Heart left ventricle (tissue), 16 donors: ENCODE data around the gene ARHGAP8. TPM values are rescaled to one million over a fixed set of nuclear protein-coding genes. Genes with fewer than 3 reads are reported as not detected.

ENCODE experiments used
- ATAC-seq, 4 donors: fragments of 200-7000 bp; cut with Tn5 transposase; one replicate each; pipeline ENCODE4 v1.9.1; 2020 to 2022; ENCODE audit warnings: moderate library complexity in 4 of 4, mild to moderate bottlenecking in 3 of 4, moderate number of reproducible peaks in 1 of 4
- DNase-seq, 5 donors: peaks; one replicate each; pipeline ENCODE4 v3.0.0-alpha.2; 2020
- H3K27ac ChIP-seq, 12 donors: fragments of 200-600 bp; sonication (generic) in 4 of 12; one replicate each; pipeline versions ENCODE4 v1.5.0 to v1.8.0; 2016 to 2022; ENCODE audit warnings: mild to moderate bottlenecking in 2 of 12
- H3K27me3 ChIP-seq, 9 donors: fragments of 200-600 bp; sonication (generic) in 2 of 9; one replicate each; pipeline versions ENCODE4 v1.5.1 to v1.8.0; 2016 to 2022; ENCODE audit warnings: mild to moderate bottlenecking in 3 of 9
- H3K36me3 ChIP-seq, 9 donors: fragments of 200-600 bp; sonication (generic) in 2 of 9; one replicate each; pipeline versions ENCODE4 v1.5.0 to v1.8.0; 2018 to 2022; ENCODE audit warnings: mild to moderate bottlenecking in 2 of 9
- H3K4me1 ChIP-seq, 12 donors: fragments of 200-600 bp; sonication (generic) in 4 of 12; one replicate each; pipeline versions ENCODE4 v1.5.0 to v1.8.0; 2016 to 2022; ENCODE audit warnings: mild to moderate bottlenecking in 3 of 12
- H3K4me3 ChIP-seq, 12 donors: fragments of 200-600 bp; sonication (generic) in 4 of 12; one replicate each; pipeline versions ENCODE4 v1.5.0 to v1.8.0; 2017 to 2022; ENCODE audit warnings: mild to moderate bottlenecking in 9 of 12, moderate library complexity in 4 of 12
- H3K9me3 ChIP-seq, 12 donors: fragments of 200-600 bp; sonication (generic) in 4 of 12; one replicate each; pipeline versions ENCODE4 v1.5.0 to v1.8.0; 2016 to 2022; ENCODE audit warnings: mild to moderate bottlenecking in 1 of 12
- CTCF ChIP-seq, 12 donors: fragments of 200-600 bp; sonication (generic) in 4 of 12; IDR thresholded peaks; one replicate each; pipeline versions ENCODE4 v1.5.0 to v1.8.0; 2018 to 2022; ENCODE audit warnings: antibody characterized with exemption in 12 of 12, mild to moderate bottlenecking in 5 of 12
- POLR2A ChIP-seq, 2 donors: fragments of 450-650 bp; IDR thresholded peaks; one replicate each; pipeline ENCODE4 v1.6.1; 2017; ENCODE audit warnings: antibody characterized with exemption in 2 of 2, mild to moderate bottlenecking in 2 of 2, moderate library complexity in 2 of 2
- WGBS, 4 donors: extraction: QIAGEN DNeasy Blood & Tissue Kit in 2 of 4; methylation state at CpG; one replicate each; pipeline versions ENCODE4 v1.1.5 to v1.1.7; 2013 to 2018; 5-methylcytosine and 5-hydroxymethylcytosine counted together
- intact Hi-C, 10 donors: fragments of 100-400 bp; cut with DNase I; formaldehyde crosslinking; loops; one replicate each; pipeline versions ENCODE4 v1.11.1 to v1.14.2; 2022
- polyA plus RNA-seq, 2 donors: library from polyadenylated mRNA; stranded (reverse); fragments of 200-250 nt; gene quantifications; one replicate each; pipeline ENCODE4 v1.2.3, GENCODE V29; 2013
- total RNA-seq, 9 donors: library from RNA; depleted of rRNA in 2 of 9; stranded (reverse); fragments of >200 nt in 2 of 9; fragmentation: NEBNext Ultra II Directional in 3 of 9; extraction: Animal tissue kit (Norgen Biotek cat#: 25700) in 3 of 9; gene quantifications; one replicate each; pipeline versions ENCODE4 v1.1.0 to v1.2.4, GENCODE V29; 2016 to 2023
- donor health status: ischemic (EF 13 %, LVEDD 7.1; RV severe dilation, severe dysfunction).
- donor health status: healthy with polysubstance abuse.
- donor health status: DM: no; HTN: yes; CAD: no.
- donor health status: DM: no; HTN: no; CAD: no.
- donor health status: ischemic (EF 25% LVEDD 6.9; RV normal size, moderate dysfunction).
- donor health status: ischemic (EF 25% LVEDD 5.7; RV mildly dilated, moderate dysfunction).
- donor health status: healthy.
- donor health status: DM: yes; HTN: yes; CAD: no.
- donor health status: ischemic (EF 35%, LVEDD 5.7; RV mildly dilated, moderate dysfunction).
- donor health status: nonischemic (EF 11% LVEDD 7.7; RV severe dilation, severe dysfunction).
- donor health status: DM: yes; HTN: yes; CAD: no.
- donor health status: PGD.
- donor health status: ischemic (EF 29% LVEDD 5.4; RV normal size, mild dysfunction).
- donor health status: nonischemic (EF 23%, LVEDD 6.1; RV moderate dilation, normal function).

The ARHGAP8 gene
- total and polyA plus RNA-seq, 11 donors: 0.08 to 1.3 (median 0.23) TPM; not detected in 7

- DNase-seq: no peak
Measured at GRCh38 chr22:44802071-44802700, 49.8 kb downstream of the ARHGAP8 start.

GRCh38 chr22:44802956-44803355 lies 50.6 kb downstream of the ARHGAP8 start:
- H3K4me1 ChIP-seq: no peaks in the 10 kb centered on the region
- WGBS, 4 donors: 77 to 84% (median 80%) methylated on average over 6 of the region's 6 CpGs
- DNase-seq (no peak), ATAC-seq (no peak)
- TF ChIP-seq POLR2A (IDR thresholded peaks at IDR 0.05) (no peak), CTCF (IDR thresholded peaks at IDR 0.05) (no peak)
- H3K36me3 ChIP-seq: no peaks in the 10 kb centered on the region
- intact Hi-C loops: no loop called here
- no peak overlapping the region for H3K27ac ChIP-seq
- no peak overlapping the region for H3K4me3 ChIP-seq
- no peaks in the 10 kb centered on the region for H3K9me3 ChIP-seq
- H3K27me3 ChIP-seq: peaks cover 0 to 15% (median 0%) of the 10 kb centered on the region in 9 donors

More at GRCh38 chr22:44802071-44802700, 49.8 kb downstream of the ARHGAP8 start:
- H3K4me1 ChIP-seq: no peaks in the 10 kb centered on the region
- no peak overlapping the region for H3K27ac ChIP-seq
- H3K36me3 ChIP-seq: no peaks in the 10 kb centered on the region
- H3K4me3 ChIP-seq: no peak overlapping the region
- whole genome bisulfite sequencing, 4 donors: 75 to 81% (median 78%) methylated on average over 14 of the region's 14 CpGs
- intact Hi-C loops: no loop called here
- peaks cover 0 to 21% (median 0%) of the 10 kb centered on the region in 9 donors for H3K27me3 ChIP-seq
- no peak for ATAC-seq
- H3K9me3 ChIP-seq: no peaks in the 10 kb centered on the region
- TF ChIP-seq CTCF (IDR thresholded peaks at IDR 0.05) (no peak), POLR2A (IDR thresholded peaks at IDR 0.05) (no peak)

GRCh38 chr22:44804327-44804726 lies 52.0 kb downstream of the ARHGAP8 start:
- Histone ChIP-seq H3K27ac (no peak overlapping the region), H3K4me3 (no peak overlapping the region), H3K4me1 (no peaks in the 10 kb centered on the region), H3K9me3 (no peaks in the 10 kb centered on the region), H3K36me3 (no peaks in the 10 kb centered on the region), H3K27me3 (peaks cover 0 to 3% (median 0%) of the 10 kb centered on the region in 9 donors)
- no peak for DNase-seq
- no peak for ATAC-seq
- intact Hi-C loops: no loop called here
- TF ChIP-seq POLR2A (IDR thresholded peaks at IDR 0.05): no peak
- TF ChIP-seq CTCF (IDR thresholded peaks at IDR 0.05): no peak
- 61 to 70% (median 69%) methylated on average over 5 to 7 of the region's 7 CpGs; no CpG with 5 or more reads in 1 of the 4 donors for WGBS, 4 donors

GRCh38 chr22:44805711-44806110 lies 53.3 kb downstream of the ARHGAP8 start:
- intact Hi-C loops: no loop called here
- no peaks in the 10 kb centered on the region for H3K4me1 ChIP-seq
- TF ChIP-seq POLR2A (IDR thresholded peaks at IDR 0.05) (no peak), CTCF (IDR thresholded peaks at IDR 0.05) (no peak)
- whole genome bisulfite sequencing, 4 donors: 81 to 86% (median 83%) methylated on average over 9 of the region's 9 CpGs
- no peak overlapping the region for H3K27ac ChIP-seq
- no peak for DNase-seq
- H3K27me3 ChIP-seq: no peaks in the 10 kb centered on the region
- no peak for ATAC-seq
- no peak overlapping the region for H3K4me3 ChIP-seq
- no peaks in the 10 kb centered on the region for H3K9me3 ChIP-seq
- H3K36me3 ChIP-seq: no peaks in the 10 kb centered on the region
